HG02678 (cell line): ENCODE results near the gene RNF26.

Experiments used
- ATAC-seq: cut with Tn5 transposase; IDR thresholded peaks from one replicate; pipeline ENCODE4 v1.9.1; 2021; ENCODE audit warnings: mild to moderate bottlenecking, moderate library complexity; ENCODE audit not compliant: unreplicated experiment

Gene RNF26

GRCh38 chr11:119334174-119334930 lies at the start of gene RNF26:
Gene RNF26 (plus strand): TSS chr11:119334527. CDS start chr11:119335123, 596 bp downstream.
- ATAC-seq, result peak; percentile 94

GRCh38 chr11:119285431-119285830 lies 48.9 kb upstream of the RNF26 start:
- ATAC-seq, result no peak

DNA sequence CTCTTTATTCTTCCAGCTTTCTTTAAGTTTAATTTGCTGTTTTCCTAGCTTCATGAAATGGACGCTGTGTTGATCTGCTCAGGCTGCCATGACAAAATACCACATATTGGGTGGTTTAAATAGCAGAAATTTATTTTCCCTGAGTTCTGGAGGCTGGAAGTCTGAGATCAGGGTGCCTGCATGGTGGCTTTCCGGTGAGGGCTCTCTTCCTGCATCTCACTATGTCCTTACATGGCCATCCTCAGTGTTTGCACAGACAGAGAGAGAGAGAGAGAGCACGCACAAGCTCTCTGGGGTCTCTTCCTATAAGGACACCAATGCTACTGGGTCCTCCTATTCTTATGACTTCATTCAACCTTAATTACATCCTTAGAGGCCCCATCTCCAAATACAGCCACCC lies 46.1 kb upstream of the RNF26 start:
- ATAC-seq, result no peak

- ATAC-seq, result no peak
Observed at GRCh38 chr11:119290894-119291497, 43.3 kb upstream of the RNF26 start.

GRCh38 chr11:119293461-119293860 lies 40.9 kb upstream of the RNF26 start:
- no peak for ATAC-seq

DNA sequence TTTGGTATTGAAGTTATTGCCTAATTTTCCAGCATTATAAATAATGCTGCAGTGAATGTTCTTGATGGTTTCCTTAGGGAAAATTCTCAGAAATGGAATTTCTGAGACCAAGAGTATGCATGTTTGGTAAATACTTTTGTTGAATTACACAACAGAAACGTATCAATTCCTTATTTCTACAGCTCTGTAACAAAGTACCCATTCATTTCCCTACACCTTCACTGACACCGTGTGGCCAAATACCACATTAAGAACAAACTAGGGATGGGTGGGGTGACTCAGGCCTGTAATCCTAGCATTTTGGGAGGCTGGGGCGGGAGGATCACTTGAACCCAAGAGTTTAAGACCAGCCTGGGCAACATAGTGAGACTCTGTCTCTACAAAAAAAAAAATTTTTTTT lies 39.1 kb upstream of the RNF26 start:
- ATAC-seq, result no peak

DNA sequence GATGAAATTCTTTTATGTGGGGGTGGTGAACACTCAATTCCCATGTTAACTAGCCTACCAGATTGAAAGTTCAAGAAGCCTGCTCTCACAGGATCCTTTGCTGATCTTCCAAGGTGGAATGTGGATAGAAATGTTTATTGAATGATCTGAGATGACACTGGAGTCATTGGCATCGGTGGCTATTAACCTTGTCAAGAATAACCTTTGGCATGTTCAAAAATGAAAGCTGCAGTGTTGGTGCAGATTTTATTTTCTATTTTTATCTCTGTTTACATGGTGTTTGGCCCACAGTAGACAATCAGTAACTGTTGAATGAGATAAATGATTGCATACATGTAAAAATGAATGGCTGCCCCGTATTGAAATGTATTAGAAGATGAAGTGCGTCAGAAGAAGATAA lies 36.4 kb upstream of the RNF26 start:
- ATAC-seq, result no peak

DNA sequence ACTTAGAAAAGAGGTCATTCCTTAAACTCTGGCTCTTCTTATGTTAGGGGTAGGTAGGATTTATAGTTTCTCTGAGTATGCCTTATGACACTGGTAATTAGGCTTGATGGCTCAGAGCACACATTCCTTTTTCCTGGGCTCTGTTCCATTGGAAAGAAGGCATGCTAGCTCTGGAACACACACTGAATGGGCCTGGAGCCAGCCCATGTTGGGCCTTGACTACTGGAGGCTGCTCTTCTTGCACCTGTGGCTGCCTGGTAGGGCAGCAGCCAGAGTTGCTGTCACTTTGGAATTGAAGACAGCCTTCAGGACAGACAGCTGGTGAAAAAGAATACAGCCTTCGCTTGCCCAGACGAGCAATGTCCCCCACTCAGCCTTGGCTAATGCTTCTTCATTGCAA lies 35.6 kb upstream of the RNF26 start:
- no peak for ATAC-seq

DNA sequence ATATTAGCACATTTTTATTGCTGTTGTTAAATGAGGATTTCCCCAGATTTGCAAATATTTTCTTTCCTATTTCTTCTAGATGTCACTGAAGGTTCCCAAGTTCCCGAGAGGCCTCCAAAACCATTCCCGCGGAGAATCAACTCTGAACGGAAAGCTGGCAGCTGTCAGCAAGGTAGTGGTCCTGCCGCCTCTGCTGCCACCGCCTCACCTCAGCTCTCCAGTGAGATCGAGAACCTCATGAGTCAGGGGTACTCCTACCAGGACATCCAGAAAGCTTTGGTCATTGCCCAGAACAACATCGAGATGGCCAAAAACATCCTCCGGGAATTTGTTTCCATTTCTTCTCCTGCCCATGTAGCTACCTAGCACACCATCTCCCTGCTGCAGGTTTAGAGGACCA lies 34.9 kb upstream of the RNF26 start:
- no peak for ATAC-seq

GRCh38 chr11:119300198-119300964 lies 33.9 kb upstream of the RNF26 start:
- no peak for ATAC-seq

GRCh38 chr11:119303227-119303718 lies 31.1 kb upstream of the RNF26 start:
- no peak for ATAC-seq

- ATAC-seq, result no peak
Observed at GRCh38 chr11:119305556-119306372, 28.6 kb upstream of the RNF26 start.

GRCh38 chr11:119306373-119306890 lies 27.9 kb upstream of the RNF26 start:
- no peak for ATAC-seq

GRCh38 chr11:119307219-119307618 lies 27.1 kb upstream of the RNF26 start:
- ATAC-seq, result no peak

- no peak for ATAC-seq
Observed at GRCh38 chr11:119307974-119308373, 26.4 kb upstream of the RNF26 start.

DNA sequence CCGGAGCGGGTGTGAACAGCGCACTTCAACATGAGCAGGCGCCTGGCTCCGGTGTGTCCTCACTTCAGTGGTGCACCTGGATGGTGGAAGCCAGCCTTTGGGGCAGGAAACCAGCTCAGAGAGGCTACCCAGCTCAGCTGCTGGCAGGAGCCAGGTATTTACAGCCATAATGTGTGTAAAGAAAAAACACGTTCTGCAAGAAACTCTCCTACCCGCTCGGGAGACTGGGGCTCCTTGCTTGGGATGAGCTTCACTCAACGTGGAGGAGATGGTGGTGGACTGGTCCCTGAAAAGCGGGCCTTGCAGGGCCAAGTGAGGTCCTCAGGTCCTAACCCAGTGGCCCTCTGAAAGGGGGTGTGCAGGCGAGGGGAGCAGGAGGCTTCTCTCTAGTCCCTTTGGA lies 24.9 kb upstream of the RNF26 start:
- ATAC-seq, result no peak

GRCh38 chr11:119309953-119310681 lies 24.2 kb upstream of the RNF26 start:
- no peak for ATAC-seq

DNA sequence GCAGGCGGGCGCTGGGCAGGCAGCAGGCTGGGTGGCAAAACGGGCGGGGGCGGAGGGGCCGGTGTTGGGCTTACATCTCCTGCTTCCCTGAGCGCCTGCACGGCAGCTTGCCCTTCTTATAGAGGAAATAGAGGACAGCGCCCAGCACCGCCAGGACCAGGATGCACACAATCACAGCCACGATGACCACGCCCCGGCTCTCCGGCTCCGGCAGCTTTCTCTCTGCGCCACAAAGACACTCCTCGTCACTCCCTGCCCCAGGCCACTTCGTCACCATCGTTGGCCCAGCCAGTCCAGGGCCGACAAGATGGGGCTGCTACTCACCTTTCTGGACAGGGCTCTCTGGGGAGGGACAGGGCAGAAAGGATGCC lies 23.7 kb upstream of the RNF26 start:
- ATAC-seq, result no peak

GRCh38 chr11:119314726-119315125 lies 19.6 kb upstream of the RNF26 start:
- ATAC-seq, result no peak
